Measurements from ENCODE around the gene FGA. TPM values are rescaled to one million over a fixed set of nuclear protein-coding genes. Genes with fewer than 3 reads are reported as not detected.

The FGA gene
- polyA plus RNA-seq, 2 of the 4 experiments (the other 2 are of a cell fraction), result 10.2 to 130 TPM

- H3K4me2 ChIP-seq, result peak overlapping the region; percentile 50; the same call in 2 of the 3 replicates
- ATAC-seq, result peak; percentile 63 to 72; a peak in 4 of 6 replicates
- H3K9me3 ChIP-seq, result no peaks in the 10 kb centered on the region
- TF ChIP-seq, protein P1, sequence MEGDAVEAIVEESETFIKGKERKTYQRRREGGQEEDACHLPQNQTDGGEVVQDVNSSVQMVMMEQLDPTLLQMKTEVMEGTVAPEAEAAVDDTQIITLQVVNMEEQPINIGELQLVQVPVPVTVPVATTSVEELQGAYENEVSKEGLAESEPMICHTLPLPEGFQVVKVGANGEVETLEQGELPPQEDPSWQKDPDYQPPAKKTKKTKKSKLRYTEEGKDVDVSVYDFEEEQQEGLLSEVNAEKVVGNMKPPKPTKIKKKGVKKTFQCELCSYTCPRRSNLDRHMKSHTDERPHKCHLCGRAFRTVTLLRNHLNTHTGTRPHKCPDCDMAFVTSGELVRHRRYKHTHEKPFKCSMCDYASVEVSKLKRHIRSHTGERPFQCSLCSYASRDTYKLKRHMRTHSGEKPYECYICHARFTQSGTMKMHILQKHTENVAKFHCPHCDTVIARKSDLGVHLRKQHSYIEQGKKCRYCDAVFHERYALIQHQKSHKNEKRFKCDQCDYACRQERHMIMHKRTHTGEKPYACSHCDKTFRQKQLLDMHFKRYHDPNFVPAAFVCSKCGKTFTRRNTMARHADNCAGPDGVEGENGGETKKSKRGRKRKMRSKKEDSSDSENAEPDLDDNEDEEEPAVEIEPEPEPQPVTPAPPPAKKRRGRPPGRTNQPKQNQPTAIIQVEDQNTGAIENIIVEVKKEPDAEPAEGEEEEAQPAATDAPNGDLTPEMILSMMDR (IDR thresholded peaks at IDR 0.05), result peak; percentile 88
- TF ChIP-seq RAD21 (conservative IDR thresholded peaks at IDR 0.05 in 1 of 2, IDR thresholded peaks at IDR 0.05 in 1 of 2) (peak; percentile 85 to 95), CHD4 (IDR thresholded peaks at IDR 0.05; ENCODE audit: borderline replicate concordance) (no peak), POLR2A (IDR thresholded peaks at IDR 0.05; ENCODE audit: low read length) (no peak), POLR2AphosphoS2 (conservative IDR thresholded peaks at IDR 0.05; ENCODE audit: low read length) (no peak), MAX (IDR thresholded peaks at IDR 0.05) (no peak), ZFP36 (IDR thresholded peaks at IDR 0.05; ENCODE audit: borderline replicate concordance, partially characterized antibody) (no peak), JUN (IDR thresholded peaks at IDR 0.05) (no peak), FOSL2 (IDR thresholded peaks at IDR 0.05) (no peak), FOSL2 (CRISPR knock-in tag; IDR thresholded peaks at IDR 0.05) (0 out of 2 replicates have a peak, but pooled peaks have one; percentile 23), RCOR1 (IDR thresholded peaks at IDR 0.05; ENCODE audit: low read depth, low read length) (no peak), NPAS2 (CRISPR knock-in tag; IDR thresholded peaks at IDR 0.05; ENCODE audit: borderline replicate concordance) (no peak), HOXB5 (CRISPR knock-in tag; IDR thresholded peaks at IDR 0.05) (no peak), MYC (IDR thresholded peaks at IDR 0.05; ENCODE audit: borderline replicate concordance, low read length) (peak; percentile 37; the same call in 1 of the 2 replicates), SMC3 (IDR thresholded peaks at IDR 0.05) (peak; percentile 96), SREBF2 (IDR thresholded peaks at IDR 0.05) (no peak), FOSB (CRISPR knock-in tag; IDR thresholded peaks at IDR 0.05) (no peak)
- TF ChIP-seq, protein P2, sequence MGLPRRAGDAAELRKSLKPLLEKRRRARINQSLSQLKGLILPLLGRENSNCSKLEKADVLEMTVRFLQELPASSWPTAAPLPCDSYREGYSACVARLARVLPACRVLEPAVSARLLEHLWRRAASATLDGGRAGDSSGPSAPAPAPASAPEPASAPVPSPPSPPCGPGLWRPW (IDR thresholded peaks at IDR 0.05), result no peak
- peak overlapping the region in 1 of 2 experiments; percentile 4; a peak in 2 of 6 replicates for H3K27ac ChIP-seq
- H3K4me3 ChIP-seq, result no peak overlapping the region
- DNase-seq (ENCODE audit: low read depth in 1 of 2, low spot score in 1 of 2), result peak; percentile 49 to 79
- H3K4me1 ChIP-seq, result peaks cover 17% of the 10 kb centered on the region; the same call in 2 of the 3 replicates
- 21% methylated on average over 6 of the region's 6 CpGs for WGBS (ENCODE audit: missing lambda C conversion rate)
- POLR2A ChIA-PET, result no interaction called here
- CTCF ChIA-PET, result interaction anchor here (0.6 to 6.6 kb wide), 11 partner anchors 9 to 230 kb away, joined by 3 to 178 read pairs (median 4); partner anchors contain the start of genes FGB and FGG
- FAIRE-seq, result no peak
Observed at GRCh38 chr4:154551872-154552686, 38.5 kb downstream of the FGA start.

GRCh38 chr4:154549894-154550790 lies 40.4 kb downstream of the FGA start, which contains the start of gene PLRG1:
TSS of gene PLRG1 (minus strand) at chr4:154550400. CDS start at chr4:154550308, 92 bp downstream.
- ChIA-PET CTCF (interaction anchor here (0.8 to 6.6 kb wide), 10 partner anchors 9 to 150 kb away, joined by 3 to 178 read pairs (median 4); no protein-coding TSS in a partner anchor), POLR2A (interaction anchor here (0.8 to 0.9 kb wide), 3 partner anchors 14 to 77 kb away, joined by 4 to 6 read pairs (median 5); no protein-coding TSS in a partner anchor)
- DNase-seq (ENCODE audit: low read depth in 1 of 2, low spot score in 1 of 2) (peak; percentile 64 to 92), FAIRE-seq (no peak), ATAC-seq (peak; percentile 98)
- Histone ChIP-seq H3K4me1 (peaks cover 17% of the 10 kb centered on the region; the same call in 2 of the 3 replicates), H3K4me3 (peak within 1 kb of the TSS; percentile 93), H3K9me3 (no peaks in the 10 kb centered on the region), H3K4me2 (peak within 1 kb of the TSS; percentile 86), H3K27ac (peak within 1 kb of the TSS; percentile 79 to 91)
- TF ChIP-seq NFE2L2 (conservative IDR thresholded peaks at IDR 0.05; ENCODE audit: low read length) (no peak), POLR2A (IDR thresholded peaks at IDR 0.05; ENCODE audit: low read length) (peak; percentile 79), FOXS1 (CRISPR knock-in tag; IDR thresholded peaks at IDR 0.05) (no peak), KDM5A (IDR thresholded peaks at IDR 0.05) (0 out of 2 replicates have a peak, but pooled peaks have one; percentile 23), PHF8 (IDR thresholded peaks at IDR 0.05; ENCODE audit: borderline replicate concordance, low read depth) (peak; percentile 45; the same call in 1 of the 2 replicates), BCL3 (IDR thresholded peaks at IDR 0.05) (peak; percentile 72; the same call in 1 of the 3 replicates), JUN (IDR thresholded peaks at IDR 0.05) (peak; percentile 41 to 59; a peak in 3 of 5 replicates), CEBPB (IDR thresholded peaks at IDR 0.05) (peak in 1 of 2 experiments; percentile 31; a peak in 1 of 4 replicates)
- under 1% methylated on average over 31 of the region's 51 CpGs for WGBS (ENCODE audit: missing lambda C conversion rate)
